K562 (cell line): Measurements from ENCODE around the gene ROM1. TPM values are rescaled to one million over a fixed set of nuclear protein-coding genes. Genes with fewer than 3 reads are reported as not detected.

ENCODE experiments used
- ATAC-seq: fragments of 200-7000 bp; cut with Tn5 transposase; 3 replicates; pipeline ENCODE4 v1.9.1; 2020; ENCODE audit warnings: moderate library complexity
- BruUV-seq: library from RNA; stranded (reverse); fragments of 400-500 nt; replicated peaks from 2 replicates; lab custom pipeline; 2021; lab: Mats Ljungman, UMichigan
- CTCF ChIA-PET: fragments of 300-600 bp; formaldehyde crosslinking; extraction: SDS; loops from one replicate; lab custom pipeline; 2021; ENCODE audit warnings: low intra/inter-chr PET ratio; lab: Yijun Ruan, JAX
- POLR2A ChIA-PET: fragments of 300-600, 350-650 bp; sonication (Branson Sonifier 250); formaldehyde crosslinking; extraction: SDS; loops from one replicate; lab custom pipeline; 2021; ENCODE audit warnings: antibody characterized with exemption, inconsistent platforms; lab: Yijun Ruan, JAX
- DNase-seq, 4 experiments: peaks; one replicate each; pipeline versions ENCODE4 v3.0.0 to v3.0.0-alpha.2; 2011 to 2018; ENCODE audit warnings: low spot score in 3 of 4, mixed read lengths in 3 of 4; ENCODE audit errors: extremely low read depth in 1 of 4
- FAIRE-seq: peaks from 2 replicates; lab custom pipeline; 2011; peaks lifted over from hg19 to GRCh38; lab: Jason Lieb, UNC
- H2AFZ ChIP-seq: 2 replicates; pipeline ENCODE4 v1.6.0; 2011; ENCODE audit warnings: low read depth, low read length, control low read depth, inconsistent platforms
- H3K27ac ChIP-seq: fragments of 200-600 bp; 3 replicates; pipeline ENCODE4 v1.8.0; 2011; ENCODE audit warnings: low read depth, mild to moderate bottlenecking, control low read depth, inconsistent platforms, low read length, moderate library complexity, mixed read lengths; ENCODE audit errors: extremely low read depth
- H3K27me3 ChIP-seq, 2 experiments: fragments of 300-600 bp in 1 of 2; 2 replicates in 1 of 2; 3 replicates in 1 of 2; pipeline versions ENCODE4 v1.6.0 to v1.8.0; 2011; ENCODE audit warnings: inconsistent platforms in 2 of 2, low read length in 2 of 2, mild to moderate bottlenecking in 1 of 2, mixed read lengths in 1 of 2, moderate library complexity in 1 of 2; ENCODE audit not compliant: control insufficient read depth in 2 of 2, insufficient read depth in 2 of 2
- H3K36me3 ChIP-seq: fragments of 300-600 bp; 3 replicates; pipeline ENCODE4 v1.8.0; 2011; ENCODE audit warnings: mild to moderate bottlenecking, low read length, inconsistent platforms; ENCODE audit not compliant: control insufficient read depth, insufficient read depth
- H3K4me1 ChIP-seq, 2 experiments: fragments of 200-600 bp in 1 of 2; replicated peaks in 1 of 2; 2 replicates in 1 of 2; 3 replicates in 1 of 2; pipeline versions ENCODE4 v1.5.1 to v1.8.0; 2011; ENCODE audit warnings: inconsistent platforms in 2 of 2, low read length in 2 of 2, mild to moderate bottlenecking in 1 of 2, mixed read lengths in 1 of 2, moderate library complexity in 1 of 2; ENCODE audit not compliant: control insufficient read depth in 2 of 2, insufficient read depth in 2 of 2
- H3K4me2 ChIP-seq: 2 replicates; pipeline ENCODE4 v1.6.1; 2011; ENCODE audit warnings: low read length, control low read depth, inconsistent platforms, mixed read lengths; ENCODE audit not compliant: insufficient read depth
- H3K4me3 ChIP-seq: fragments of 200-600 bp; sonication (generic), shearing (Covaris generic); 2 replicates; pipeline ENCODE4 v1.5.1; 2016; ENCODE audit warnings: control low read depth, inconsistent platforms
- H3K79me2 ChIP-seq: fragments of 200-600 bp; 3 replicates; pipeline ENCODE4 v1.8.0; 2011; ENCODE audit warnings: low read length, inconsistent platforms; ENCODE audit not compliant: control insufficient read depth, insufficient read depth
- H3K9ac ChIP-seq, 2 experiments: 2 replicates each; pipeline versions ENCODE4 v1.6.0 to v1.6.1; 2011; ENCODE audit warnings: low read depth in 2 of 2, low read length in 2 of 2, control low read depth in 1 of 2, inconsistent platforms in 1 of 2, mild to moderate bottlenecking in 1 of 2, mixed read lengths in 1 of 2; ENCODE audit not compliant: insufficient read depth in 1 of 2
- H3K9me1 ChIP-seq: one replicate; pipeline ENCODE4 v1.6.0; 2011; ENCODE audit warnings: inconsistent platforms, mild to moderate bottlenecking, low read length, moderate library complexity; ENCODE audit not compliant: control insufficient read depth, insufficient read depth
- H3K9me3 ChIP-seq: replicated peaks from 2 replicates; pipeline ENCODE4 v1.5.1; 2011; ENCODE audit warnings: low read depth, low read length, inconsistent platforms; ENCODE audit not compliant: control insufficient read depth, insufficient read depth
- H4K20me1 ChIP-seq: replicated peaks from 2 replicates; pipeline ENCODE4 v1.6.1; 2011; ENCODE audit warnings: low read length, inconsistent platforms, mixed read lengths; ENCODE audit not compliant: control insufficient read depth, insufficient read depth
- ATF6 ChIP-seq: sonication (generic); formaldehyde crosslinking; IDR thresholded peaks from 2 replicates; pipeline ENCODE4 v1.4.0; 2020; ENCODE audit warnings: mild to moderate bottlenecking, missing genetic modification reagents
- CHD1 ChIP-seq: fragments of 200-600 bp; sonication (generic); IDR thresholded peaks from one replicate; pipeline ENCODE4 v1.6.1; 2012; ENCODE audit warnings: mild to moderate bottlenecking, moderate library complexity, low read length, inconsistent platforms
- ERF ChIP-seq: fragments of 450-650 bp; formaldehyde crosslinking; IDR thresholded peaks from 2 replicates; pipeline ENCODE4 v1.4.0; 2020; ENCODE audit warnings: mild to moderate bottlenecking, mixed read lengths
- KDM5B ChIP-seq: fragments of 200-600 bp; sonication (generic); IDR thresholded peaks from 2 replicates; pipeline ENCODE4 v1.6.1; 2012; ENCODE audit warnings: low read depth, mild to moderate bottlenecking, moderate library complexity, low read length, control low read depth, inconsistent platforms; ENCODE audit not compliant: insufficient replicate concordance
- NBN ChIP-seq: fragments of 450-650 bp; IDR thresholded peaks from 2 replicates; pipeline ENCODE4 v1.6.1; 2016; ENCODE audit warnings: low read depth, mild to moderate bottlenecking
- PATZ1 ChIP-seq: fragments of 250-450 bp; sonication (Bioruptor Pico); IDR thresholded peaks from 2 replicates; pipeline ENCODE4 v1.5.0; 2020; ENCODE audit warnings: mild to moderate bottlenecking, borderline replicate concordance
- RB1 ChIP-seq: fragments of 450-650 bp; IDR thresholded peaks from 2 replicates; pipeline ENCODE4 v1.6.1; 2017; ENCODE audit warnings: low read depth, mild to moderate bottlenecking
- RBM22 ChIP-seq: fragments of 200-400 bp; formaldehyde crosslinking; IDR thresholded peaks from 2 replicates; pipeline ENCODE4 v1.6.1; 2018; ENCODE audit warnings: low read length, low read depth; ENCODE audit not compliant: poor library complexity, severe bottlenecking
- TAF1 ChIP-seq: IDR thresholded peaks from 2 replicates; pipeline ENCODE4 v1.6.1; 2011; ENCODE audit warnings: mild to moderate bottlenecking, low read length, moderate library complexity; ENCODE audit not compliant: insufficient read depth, control insufficient read depth, severe bottlenecking; ENCODE audit errors: extremely low read depth
- XRCC5 ChIP-seq: fragments of 200-400 bp; formaldehyde crosslinking; IDR thresholded peaks from 2 replicates; pipeline ENCODE4 v1.6.1; 2017; ENCODE audit warnings: low read depth, mild to moderate bottlenecking, low read length
- ZBTB11 ChIP-seq, 3 experiments: fragments of 200-800 bp in 1 of 3; fragments of 250-450 bp in 1 of 3; fragments of 450-650 bp in 1 of 3; sonication (Bioruptor Pico) in 1 of 3; sonication (Bioruptor generic) in 1 of 3; formaldehyde crosslinking in 1 of 3; IDR thresholded peaks; 2 replicates each; pipeline versions ENCODE4 v1.6.1 to v1.8.0; 2016 to 2022; ENCODE audit warnings: mild to moderate bottlenecking in 2 of 3, missing genetic modification characterization in 2 of 3, missing compliant biosample characterization in 1 of 3, moderate library complexity in 1 of 3
- WGBS: fragments of 100-300 bp; shearing (Covaris generic); methylation state at CpG from one replicate; pipeline ENCODE4 v1.1.6; 2016; ENCODE audit warnings: low coverage, mixed read lengths; ENCODE audit not compliant: insufficient coverage; ENCODE audit errors: missing lambda C conversion rate; 5-methylcytosine and 5-hydroxymethylcytosine counted together
- in situ Hi-C: fragments of 300-500 bp; cut with MboI; formaldehyde crosslinking; loops from 4 replicates; pipeline ENCODE4 v1.15.0; 2018; ENCODE audit warnings: inconsistent platforms, mixed read lengths
- intact Hi-C: fragments of 100-400 bp; cut with micrococcal nuclease; formaldehyde crosslinking; loops from 2 replicates; pipeline ENCODE4 v1.14.2; 2022
- polyA plus RNA-seq, 8 experiments: library from polyadenylated mRNA; depleted of rRNA in 4 of 8; stranded (reverse) in 5 of 8; unstranded in 3 of 8; fragments of >200 nt; fragmentation: Nextera tagmentation in 2 of 8; fragmentation: Illumina TruSeq in 1 of 8; extraction: Ambion mirVana in 2 of 8; extraction: Trizol in 1 of 8; gene quantifications; 2 replicates each; pipeline versions ENCODE4 v1.2.1 to v1.2.3, GENCODE V29; 2011 to 2014; ENCODE audit warnings: inconsistent platforms in 1 of 8, missing spikeins in 1 of 8
- total RNA-seq, 7 experiments: library from RNA; depleted of rRNA in 6 of 7; stranded (reverse); fragments of >200 nt in 6 of 7; fragmentation: Illumina TruSeq in 2 of 7; extraction: Trizol in 2 of 7; gene quantifications; 2 replicates each; pipeline versions ENCODE4 v1.2.1 to v1.2.3, GENCODE V29; 2011 to 2021; ENCODE audit warnings: low replicate concordance in 1 of 7

ROM1 gene
- total and polyA plus RNA-seq, 9 of the 15 experiments (the other 6 are each of a cell fraction or from before 2014, with no cell fraction given), result 0.75 to 4.0 (median 2.6) TPM

GRCh38 chr11:62601122-62601371 lies 12.0 kb upstream of the ROM1 start (continued):
- TF ChIP-seq ERF, result peak; percentile 14; the same call in 1 of the 2 replicates
- no peak for TF ChIP-seq RB1
- peak in 2 of 3 experiments; percentile 22 to 85; a peak in 1 of 6 replicates for TF ChIP-seq ZBTB11 (CRISPR knock-in tag; IDR thresholded peaks at IDR 0.05)
- TF ChIP-seq KDM5B, result peak; percentile 40
- no peak for TF ChIP-seq NBN

- BruUV-seq, result no TSS peak
- H4K20me1 ChIP-seq, result no peaks in the 10 kb centered on the region
- peaks cover 14 to 43% of the 10 kb centered on the region in 2 experiments; a peak in 4 of 5 replicates for H3K4me1 ChIP-seq
- in situ Hi-C loops (no loop called here), intact Hi-C loops (loop anchor here (5.0 kb wide), 1 partner anchor 71 kb away; the partner anchor contains the start of genes LBHD1 and UQCC3)
- peak within 1 kb of the TSS; percentile 95 for H3K4me3 ChIP-seq
- H3K27me3 ChIP-seq, result no peaks in the 10 kb centered on the region
- peak within 1 kb of the TSS; percentile 95 to 100 for H3K9ac ChIP-seq
- peak; percentile 86 to 99 (median 91) for DNase-seq
- WGBS, result under 1% methylated on average over 53 of the region's 83 CpGs
- ChIA-PET POLR2A (interaction anchor here (0.6 to 2.7 kb wide), 23 partner anchors 9 to 1114 kb away, joined by 3 to 45 read pairs (median 4); partner anchors contain the start of genes B3GAT3, C11orf98, CSKMT and EEF1G), CTCF (no interaction called here)
- H3K4me2 ChIP-seq, result peak within 1 kb of the TSS; percentile 95
- peaks cover 71% of the 10 kb centered on the region for H3K36me3 ChIP-seq
- no peaks in the 10 kb centered on the region for H3K9me3 ChIP-seq
- no peaks in the 10 kb centered on the region for H3K9me1 ChIP-seq
- FAIRE-seq, result peak; percentile 99
- peak within 1 kb of the TSS; percentile 97 for H3K27ac ChIP-seq
- peak within 1 kb of the TSS; percentile 95 for H2AFZ ChIP-seq
- H3K79me2 ChIP-seq, result peaks cover 46% of the 10 kb centered on the region
- ATAC-seq, result peak; percentile 94
- TF ChIP-seq TAF1, result peak; percentile 52
- peak; percentile 84; the same call in 1 of the 2 replicates for TF ChIP-seq XRCC5
- 0 out of 2 replicates have a peak, but pooled peaks have one; percentile 69 for TF ChIP-seq ATF6
- peak; percentile 91 for TF ChIP-seq RBM22
- TF ChIP-seq CHD1, result peak; percentile 16
- TF ChIP-seq PATZ1 (CRISPR knock-in tag), result no peak
These were observed 11.5 kb upstream of the ROM1 start, which contains the start of gene MTA2 for GRCh38 chr11:62601372-62602140. Gene MTA2 (minus strand): TSS chr11:62601865. CDS start chr11:62601450, 415 bp downstream.
